NK-92 (cell line): ENCODE results near the gene GTSE1.

Source experiments
- DNase-seq: peaks from one replicate; lab custom pipeline; 2025; ENCODE audit not compliant: unreplicated experiment; lab: John Stamatoyannopoulos, UW

Gene GTSE1

DNA sequence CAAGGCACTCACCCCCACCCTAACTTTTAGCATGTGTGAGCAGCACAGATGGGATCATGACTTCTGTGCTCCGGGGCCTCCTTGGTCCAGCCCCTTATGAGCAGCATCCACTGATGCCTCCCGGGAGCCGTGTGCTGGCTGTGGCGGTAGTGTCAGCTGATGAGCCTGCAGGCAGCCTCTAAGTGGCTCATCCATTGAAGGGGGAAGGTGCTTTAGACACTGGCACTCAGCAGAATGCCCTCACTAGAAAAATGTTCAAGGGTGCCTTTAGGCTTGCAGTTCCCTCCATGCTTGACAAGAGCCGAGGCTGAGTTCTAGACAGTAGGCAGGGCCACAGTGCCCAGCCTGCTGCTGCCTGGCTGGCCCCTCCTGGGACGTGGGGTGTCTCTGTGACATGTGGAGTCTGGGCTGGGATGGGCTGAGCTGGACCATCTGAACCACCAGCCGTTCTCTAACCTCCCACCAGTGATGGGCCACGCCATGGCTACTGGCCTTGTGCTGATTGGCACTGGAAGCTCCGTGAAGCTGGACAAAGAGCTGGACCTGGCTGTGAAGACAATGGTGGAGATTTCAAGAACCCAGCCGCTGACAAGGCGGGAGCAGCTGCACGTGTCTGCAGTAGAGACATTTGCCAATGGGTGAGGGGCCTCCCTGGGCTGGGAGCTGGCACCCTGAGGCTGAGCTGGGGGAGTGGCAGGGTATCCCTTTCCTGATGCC is 23.1 kb upstream of the GTSE1 start:
- DNase-seq, result no peak

DNA sequence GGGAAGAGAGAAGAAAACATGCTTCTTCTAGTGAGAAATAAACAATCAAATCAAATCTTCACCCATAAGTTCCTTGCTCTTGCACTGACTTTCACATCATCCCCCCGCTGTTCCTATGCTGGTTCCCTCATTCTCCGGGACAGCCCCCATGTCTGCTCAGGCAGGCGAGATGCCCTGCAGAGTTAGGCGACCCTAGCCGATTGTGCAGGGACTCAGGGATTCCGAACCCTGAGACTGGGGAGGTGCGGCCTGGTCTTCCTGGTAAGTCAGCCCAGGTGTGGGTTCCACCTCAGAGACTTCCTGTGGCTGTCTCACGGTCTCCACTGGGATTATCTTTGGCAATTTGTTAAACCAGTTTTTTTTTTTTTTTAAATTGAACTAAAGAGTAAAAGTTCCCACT is 22.3 kb upstream of the GTSE1 start:
- no peak for DNase-seq

DNA sequence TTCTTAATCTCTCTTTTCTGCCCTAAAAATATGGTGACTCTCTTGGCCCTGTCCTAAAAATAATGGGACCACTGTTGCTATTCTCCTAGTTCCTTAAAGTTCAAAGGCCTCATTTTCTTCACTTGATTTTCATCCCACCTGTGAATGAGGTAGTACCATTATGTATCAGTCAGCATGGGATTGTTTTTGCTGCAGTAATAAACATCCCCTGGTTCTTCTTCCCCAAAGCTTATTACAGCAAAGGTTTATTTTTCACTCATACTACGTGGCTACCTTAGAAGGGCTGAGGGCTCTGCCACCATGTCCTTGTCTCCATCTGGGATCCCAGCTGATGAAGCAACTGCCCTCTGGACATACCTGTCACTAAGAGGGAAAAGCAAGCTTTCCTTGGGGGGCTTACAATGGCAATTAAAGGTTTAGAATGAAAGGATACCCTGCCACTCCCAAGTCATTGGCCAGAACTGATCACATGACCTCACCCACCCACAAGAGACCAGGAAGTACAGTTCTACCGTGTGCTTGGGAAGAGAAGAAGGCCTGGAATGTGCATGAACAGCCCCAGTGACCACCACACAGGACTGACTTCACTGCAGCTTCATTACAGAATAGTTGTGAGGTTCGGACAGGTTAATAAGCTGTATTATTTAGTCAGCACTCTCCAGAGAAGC is 21.1 kb upstream of the GTSE1 start:
- DNase-seq, result no peak

DNA sequence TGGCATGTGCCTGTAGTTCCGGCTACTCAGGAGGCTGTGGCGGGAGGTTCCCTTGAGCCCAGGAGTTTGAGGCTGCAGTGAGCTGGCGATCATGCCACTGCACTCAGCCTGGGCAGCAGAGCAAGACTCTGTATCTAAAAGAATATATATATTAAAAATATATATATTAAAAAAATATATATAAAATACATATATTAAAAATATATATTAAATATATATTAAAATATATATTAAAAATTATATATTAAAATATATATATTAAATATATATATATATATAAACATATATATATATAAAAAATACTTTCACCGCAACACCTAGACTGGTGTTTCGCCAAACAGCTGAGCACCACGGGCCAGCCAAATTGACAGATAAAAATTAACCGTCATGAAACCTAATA is 20.1 kb upstream of the GTSE1 start:
- no peak for DNase-seq

DNA sequence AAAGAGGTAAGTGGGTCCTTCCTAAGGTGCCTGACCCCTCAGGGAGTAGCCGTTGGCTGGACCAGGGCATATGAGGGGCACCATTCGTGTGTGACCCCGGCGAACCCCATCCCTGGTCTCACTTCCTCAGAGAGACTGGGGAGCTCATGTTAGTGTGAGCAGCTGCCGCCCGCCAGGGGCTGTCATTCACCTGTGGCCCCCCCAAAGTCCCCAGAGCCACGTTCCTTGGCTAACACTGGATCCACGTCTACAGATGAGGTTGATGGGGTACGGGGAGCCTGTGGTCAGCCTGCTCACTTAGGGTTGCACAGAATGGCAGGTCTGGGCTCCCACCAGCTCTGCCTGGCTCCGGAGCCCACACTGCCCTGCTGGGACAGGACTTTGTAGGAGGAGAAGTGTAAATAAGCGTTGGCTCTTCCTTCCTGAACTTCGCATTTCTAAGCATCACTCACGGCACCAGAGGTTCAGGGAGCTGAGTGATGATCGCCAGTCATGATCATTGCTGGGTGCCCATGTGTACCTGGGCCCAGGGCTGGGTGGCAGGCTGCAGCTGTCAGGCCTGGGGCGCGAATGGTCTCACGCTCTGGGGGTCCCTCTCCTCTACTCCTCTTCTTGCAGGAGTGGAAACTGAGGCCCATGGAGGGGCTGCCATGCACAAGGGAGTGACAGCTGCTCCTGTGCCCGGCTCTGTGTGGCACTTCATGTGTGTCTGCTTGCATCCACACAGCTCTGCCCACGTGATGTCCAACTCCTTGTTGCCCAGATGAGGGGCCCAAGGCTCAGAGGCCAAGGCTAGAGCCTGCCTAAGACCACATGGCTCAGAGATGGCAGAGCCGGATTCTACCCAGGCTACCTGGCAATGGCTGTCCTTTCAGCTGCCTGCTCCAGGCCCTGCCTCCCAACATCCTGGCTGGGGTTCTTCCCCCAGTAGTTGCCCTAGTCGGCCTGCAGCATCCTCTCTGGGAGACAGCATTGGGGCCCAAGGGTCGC is 17.7 kb upstream of the GTSE1 start:
- DNase-seq, result no peak

DNA sequence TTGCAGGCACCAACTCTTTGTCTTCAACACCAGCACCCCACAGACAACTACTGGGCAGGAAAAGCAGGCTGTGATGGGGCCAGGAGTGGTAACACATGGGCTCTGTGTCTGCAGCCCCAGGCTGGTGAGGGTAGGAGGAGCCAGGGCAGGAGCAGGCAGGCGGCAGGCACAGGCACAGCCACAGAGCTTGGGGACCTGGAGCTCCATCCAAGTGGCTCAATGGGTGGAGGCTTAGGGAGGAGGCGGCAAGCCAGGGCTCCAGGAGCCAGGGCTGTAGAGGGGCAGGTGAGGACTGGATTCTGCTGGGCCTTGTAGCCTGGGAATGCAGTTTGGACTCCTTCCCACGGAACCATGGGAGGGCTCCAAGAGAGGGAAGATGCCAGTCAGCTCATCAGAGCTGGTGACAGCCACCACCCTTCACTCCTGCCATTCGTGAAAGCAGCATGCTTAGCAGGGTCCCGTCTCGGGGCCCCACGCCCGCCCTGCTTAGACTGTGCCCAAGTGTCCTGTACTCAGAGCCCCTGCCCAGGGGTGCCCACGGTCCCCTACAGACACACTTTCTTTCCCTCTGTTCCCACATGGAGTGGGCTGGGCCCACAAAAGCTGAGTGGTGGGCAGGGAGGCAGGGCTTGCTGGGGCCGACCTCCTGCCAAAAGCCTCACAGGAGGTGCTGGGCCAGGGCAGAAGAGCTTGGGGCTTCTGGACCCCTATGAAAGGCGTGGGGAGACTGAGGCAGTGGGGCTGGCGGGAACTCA is 16.4 kb upstream of the GTSE1 start:
- DNase-seq, result no peak

DNA sequence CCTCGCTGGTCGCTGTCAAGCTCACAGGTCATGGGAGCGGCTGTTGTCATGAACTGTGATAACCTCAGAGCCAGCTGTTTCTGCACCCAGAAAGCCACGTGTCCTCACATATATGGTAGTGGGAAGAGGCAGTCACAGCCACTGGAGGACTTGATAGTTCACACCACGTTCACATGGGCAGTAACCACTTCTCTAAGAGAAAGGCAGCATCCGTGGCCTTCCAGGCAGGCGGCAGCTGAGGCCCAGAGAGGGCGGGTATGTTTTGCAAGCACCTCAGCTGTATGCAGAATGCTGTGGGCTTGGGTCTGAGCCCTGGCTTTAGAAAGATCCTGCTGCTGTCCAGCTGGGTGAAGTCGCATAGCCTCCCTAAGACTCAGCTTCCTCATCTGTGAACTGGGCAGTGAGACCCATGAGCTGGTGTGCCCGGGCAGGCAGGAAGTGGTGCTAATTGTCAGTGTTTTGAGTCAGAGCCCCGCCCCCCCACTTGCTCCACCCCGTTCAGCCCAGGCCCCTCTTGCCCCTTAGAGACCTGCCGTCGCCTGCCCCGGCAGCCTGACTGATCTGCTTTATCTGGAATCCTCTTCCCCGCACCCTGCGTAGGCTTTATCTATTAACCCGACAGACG is 15.6 kb upstream of the GTSE1 start:
- no peak for DNase-seq

DNA sequence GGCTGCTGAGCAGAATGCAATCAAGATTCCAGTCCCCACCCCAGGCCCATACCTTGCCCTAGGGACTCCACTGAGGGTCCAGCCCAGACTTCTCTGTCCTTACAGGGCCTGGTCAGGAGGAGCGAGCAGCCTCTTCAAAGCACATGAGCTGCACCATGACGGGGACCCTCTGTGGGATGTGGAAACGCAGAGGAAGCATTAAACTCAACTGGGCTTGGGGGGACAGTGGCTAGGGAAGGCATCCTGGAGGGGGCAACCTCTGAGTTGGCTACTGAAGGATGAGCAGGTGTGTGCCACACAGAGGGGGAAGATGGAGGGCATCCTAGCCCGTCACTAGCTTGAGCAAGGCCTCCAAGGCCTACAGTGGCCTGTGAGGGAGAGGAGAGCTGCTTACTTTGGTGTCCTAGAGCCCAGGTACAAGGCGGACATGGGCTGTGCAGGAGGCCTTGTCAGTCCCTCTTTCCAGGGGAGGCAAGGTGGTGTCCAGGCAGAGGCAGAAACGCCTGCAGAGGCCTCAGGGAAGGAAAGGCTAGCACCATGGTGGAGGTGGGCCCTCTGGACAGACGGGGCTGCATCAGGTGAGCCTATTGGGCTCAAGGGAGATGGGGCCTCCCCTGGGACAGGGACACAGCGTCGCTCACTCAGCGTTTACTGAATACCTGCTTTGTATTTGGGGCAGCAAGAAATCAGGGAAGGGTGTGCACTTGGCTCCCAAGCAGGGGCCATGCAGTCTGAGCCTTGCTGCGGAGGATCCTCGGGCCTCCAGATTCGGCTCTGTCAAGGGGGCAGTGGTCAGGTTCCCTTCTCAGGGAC is 14.6 kb upstream of the GTSE1 start:
- DNase-seq, result no peak

DNA sequence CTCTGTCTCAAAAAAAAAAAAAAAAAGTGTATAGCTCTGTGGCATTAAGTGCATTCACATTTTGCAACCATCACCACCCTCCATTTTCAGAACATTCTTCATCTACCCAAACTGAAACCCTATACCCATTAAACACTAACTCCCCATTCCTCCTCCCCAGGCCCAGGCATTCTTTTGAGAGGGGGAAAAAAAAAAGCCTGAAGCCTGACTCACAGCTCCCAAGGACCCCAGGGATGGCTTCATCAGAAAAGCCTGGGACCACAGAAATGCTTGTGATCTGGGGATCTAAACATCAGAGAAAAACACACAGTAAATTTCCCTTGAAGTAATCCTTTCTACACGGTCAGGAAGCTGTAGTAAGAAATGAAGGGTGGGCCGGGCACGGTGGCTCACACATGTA is 10.7 kb upstream of the GTSE1 start:
- DNase-seq, result no peak

DNA sequence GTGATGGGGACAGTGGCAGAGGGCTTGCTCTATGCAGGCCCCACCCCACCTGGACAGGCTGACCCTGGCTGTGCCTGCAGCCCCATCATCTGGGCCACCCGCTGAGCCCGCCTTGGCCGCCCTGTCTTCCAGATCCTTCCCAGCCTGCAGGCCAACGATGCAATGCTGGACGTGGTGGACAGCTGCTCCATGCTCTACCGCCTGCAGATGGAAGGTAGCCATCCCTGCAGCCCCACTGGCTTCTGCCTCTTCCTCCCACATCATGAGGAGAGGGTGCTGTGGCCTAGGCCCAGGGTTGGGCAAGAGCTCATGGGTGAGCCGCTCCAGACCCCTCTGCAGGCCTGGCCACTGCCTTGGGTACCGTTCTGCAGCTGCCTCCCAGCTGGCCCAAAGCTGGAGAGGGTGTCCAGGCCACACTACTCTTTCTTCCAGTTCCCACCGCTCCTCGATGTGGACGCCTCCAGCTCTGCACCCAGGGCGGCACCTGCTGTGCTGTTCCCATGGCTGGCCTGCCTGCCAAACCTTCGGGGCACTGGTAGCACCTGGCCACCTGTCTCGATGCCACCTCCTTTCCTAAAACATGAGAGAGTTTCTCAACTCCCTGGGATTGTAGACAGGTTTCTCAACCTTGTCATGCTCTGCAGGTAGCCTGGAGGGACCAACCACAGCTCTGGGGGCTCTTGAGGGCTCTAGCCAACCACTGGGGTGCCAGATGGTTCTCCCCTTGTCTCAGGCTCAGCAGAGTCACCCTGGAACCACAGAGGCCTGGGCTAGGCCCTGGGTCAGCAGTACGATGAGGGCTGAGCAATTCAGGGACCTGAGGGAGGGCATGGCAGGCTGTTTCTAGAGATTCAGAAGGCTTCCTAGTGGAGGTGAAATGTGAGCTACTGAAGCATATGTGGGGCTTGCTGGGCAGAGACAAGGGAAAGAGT is 9.5 kb upstream of the GTSE1 start:
- DNase-seq, result no peak

DNA sequence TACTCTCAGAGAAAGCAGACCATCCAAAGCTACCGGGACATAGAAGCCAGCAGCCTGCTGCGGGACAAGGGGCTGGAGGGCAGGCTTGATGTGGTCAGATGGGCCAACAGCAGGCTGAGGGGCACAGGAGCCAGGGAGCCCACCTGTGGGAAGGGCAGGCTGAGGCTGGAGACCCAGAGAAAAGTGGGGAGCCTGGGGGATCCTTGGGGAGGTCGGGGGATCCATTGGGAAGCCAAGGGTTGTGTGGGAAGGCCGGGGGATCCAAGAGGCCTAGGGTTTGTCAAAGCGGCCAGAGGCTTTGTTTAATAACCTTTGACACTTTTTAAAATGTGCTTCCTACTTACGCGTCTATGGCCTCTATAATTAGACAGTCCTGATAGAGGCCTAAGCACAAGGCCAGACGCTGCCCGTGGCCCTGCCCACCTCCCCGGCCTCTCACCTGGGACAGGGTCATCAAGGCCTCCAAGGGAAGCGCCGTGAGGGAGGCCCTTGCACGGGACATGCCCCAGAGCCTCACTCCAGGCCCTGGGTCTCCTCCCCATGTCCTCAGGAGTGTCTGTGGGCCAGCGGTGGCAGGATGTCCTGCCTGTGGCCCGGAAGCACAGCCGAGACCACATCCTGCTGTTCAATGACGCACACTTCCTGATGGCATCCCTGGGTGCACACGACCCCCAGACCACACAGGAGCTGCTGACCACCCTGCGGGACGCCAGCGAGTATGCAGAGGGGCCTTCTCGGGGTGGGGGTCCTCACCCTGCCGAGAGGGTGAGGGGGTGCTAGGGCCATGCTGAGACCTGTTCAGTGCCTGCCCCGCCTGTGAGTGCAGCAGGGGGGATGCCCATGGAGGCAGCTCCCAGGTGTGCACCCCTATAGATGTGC is 8.6 kb upstream of the GTSE1 start:
- DNase-seq, result no peak

DNA sequence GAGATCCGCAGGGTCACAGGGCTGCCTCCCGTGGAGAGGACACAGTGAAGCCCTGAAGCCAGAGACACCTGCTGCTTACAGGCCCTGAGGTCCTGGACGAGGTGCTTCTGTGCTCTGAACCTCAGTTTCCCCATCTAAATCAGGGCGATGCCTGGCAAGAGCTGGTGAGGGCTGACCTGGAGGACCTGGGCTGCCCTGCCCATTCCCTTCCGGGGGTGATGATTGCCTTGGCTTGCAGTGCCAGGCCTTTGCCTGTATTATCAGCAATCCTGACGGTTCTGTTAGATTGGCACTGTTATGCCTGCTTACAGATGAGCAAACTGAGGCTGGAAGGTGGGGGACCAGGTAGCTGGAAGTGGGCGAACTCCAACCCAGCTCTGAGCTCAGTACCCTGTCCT is 7.8 kb upstream of the GTSE1 start:
- no peak for DNase-seq

DNA sequence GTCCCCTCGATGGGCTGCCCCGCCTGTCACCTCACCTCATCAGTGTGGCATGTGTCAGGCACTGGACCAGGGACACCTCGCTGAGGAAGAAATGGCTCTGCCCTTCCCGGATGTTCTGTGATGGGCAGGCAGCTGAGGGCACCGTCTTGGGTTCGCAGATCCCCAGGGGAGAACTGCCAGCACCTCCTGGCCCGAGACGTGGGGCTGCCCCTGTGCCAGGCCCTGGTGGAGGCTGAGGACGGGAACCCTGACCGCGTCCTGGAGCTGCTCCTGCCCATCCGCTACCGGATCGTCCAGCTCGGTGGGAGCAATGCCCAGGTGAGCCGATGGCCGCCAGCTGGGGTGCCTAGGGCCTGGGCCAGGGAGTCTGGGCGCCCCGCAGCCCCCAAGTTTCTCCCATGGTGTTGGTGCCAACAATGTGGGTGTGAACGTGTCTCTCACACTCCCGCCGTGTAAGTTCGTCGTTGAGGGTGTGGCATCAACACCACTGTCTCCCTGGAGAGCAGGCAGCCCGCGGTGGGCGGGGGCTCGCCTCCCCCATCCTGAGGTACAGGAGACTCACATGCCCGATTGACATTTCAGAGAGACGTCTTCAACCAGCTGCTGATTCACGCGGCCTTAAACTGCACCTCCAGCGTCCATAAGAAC is 7.3 kb upstream of the GTSE1 start:
- DNase-seq, result no peak

DNA sequence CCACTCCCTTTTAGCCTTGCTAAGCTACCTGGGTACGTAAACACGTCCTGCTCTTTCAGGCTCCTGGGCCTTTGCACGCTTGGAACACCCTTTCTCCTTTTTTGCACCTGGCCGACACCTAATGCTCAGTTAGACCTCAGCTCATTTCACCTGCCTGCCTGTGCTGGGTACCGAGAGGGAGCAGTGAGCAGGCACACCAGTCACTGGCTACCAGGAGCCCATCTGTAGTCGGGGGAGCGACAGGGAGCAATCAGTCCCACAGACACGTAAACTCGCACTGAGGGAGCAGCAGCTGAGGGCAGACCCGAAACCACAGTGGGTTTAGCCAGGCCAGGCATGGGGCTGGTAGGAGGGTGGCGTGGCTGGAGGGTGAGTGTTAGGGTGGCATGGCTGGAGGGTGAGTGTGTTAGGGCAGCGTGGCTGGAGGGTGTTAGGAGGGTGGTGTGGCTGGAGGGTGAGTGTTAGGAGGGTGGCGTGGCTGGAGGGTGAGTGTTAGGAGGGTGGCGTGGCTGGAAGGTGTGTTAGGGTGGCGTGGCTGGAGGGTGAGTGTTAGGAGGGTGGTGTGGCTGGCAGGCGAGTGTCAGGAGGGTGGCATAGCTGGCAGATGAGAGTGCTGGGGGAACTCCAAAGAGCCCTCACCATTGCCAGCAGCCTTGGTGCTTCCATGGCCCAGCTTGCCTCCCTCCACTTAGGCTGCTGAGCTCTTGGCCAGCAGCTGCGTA is 6.4 kb upstream of the GTSE1 start:
- no peak for DNase-seq

DNA sequence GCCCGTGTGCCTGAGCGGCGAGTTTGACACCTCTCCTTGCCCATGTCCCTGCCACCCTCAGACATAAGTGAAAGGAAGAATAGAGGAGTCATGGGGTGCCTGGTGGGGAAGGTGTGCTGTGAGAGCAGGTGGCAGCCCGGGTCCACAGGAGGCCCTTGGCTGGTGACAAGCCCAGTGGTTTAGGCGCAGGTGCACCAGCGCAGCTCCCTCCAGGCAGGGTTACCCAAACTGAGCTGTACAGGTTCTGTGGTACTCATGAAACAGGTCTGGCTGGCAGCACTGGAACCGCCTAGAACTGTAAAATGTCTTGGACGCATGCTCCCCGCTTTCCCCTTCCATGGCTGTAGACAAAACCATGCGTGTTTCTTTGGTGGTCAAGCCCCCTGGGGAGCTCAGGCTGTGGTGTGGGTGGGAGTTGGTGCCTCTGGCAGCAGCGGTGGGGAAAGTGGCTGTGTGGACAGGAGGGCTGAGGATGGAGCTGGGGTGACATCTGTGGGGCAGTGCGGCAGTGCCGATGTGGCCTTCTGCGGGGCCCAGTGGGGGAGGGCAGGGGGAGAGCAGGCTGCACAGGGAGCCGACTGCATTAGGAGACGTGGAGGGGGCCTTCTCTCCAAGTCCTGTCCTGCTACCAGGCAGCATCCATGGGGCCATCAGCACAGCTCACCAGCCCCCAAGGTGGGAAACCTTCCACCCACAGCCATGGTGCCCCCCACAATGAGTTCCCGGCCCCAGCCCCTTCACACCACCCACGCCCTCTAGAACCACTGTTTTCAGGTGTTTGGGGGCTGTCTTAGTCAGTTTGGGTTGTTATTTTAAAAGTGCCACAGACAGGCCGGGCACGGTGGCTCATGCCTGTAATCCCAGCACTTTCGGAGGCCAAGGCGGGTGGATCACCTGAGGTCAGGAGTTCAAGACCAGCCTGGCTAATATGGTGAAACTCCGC is 5.6 kb upstream of the GTSE1 start:
- DNase-seq, result no peak
